Sigmoid colon (tissue), 4 donors: ENCODE measurements around the gene PKDCC.

Source experiments
- POLR2A ChIP-seq, 2 donors: fragments of 450-650 bp; IDR thresholded peaks; one replicate each; pipeline ENCODE4 v1.6.1; 2016; ENCODE audit warnings: antibody characterized with exemption in 2 of 2, mild to moderate bottlenecking in 2 of 2, moderate library complexity in 2 of 2
- POLR2AphosphoS5 ChIP-seq, 4 donors: sonication (generic); formaldehyde crosslinking; IDR thresholded peaks; one replicate each; pipeline ENCODE4 v1.6.1; 2017; ENCODE audit warnings: antibody characterized with exemption in 4 of 4
- TF ChIP-seq, protein P1 (sequence below), 4 experiments: fragments of 450-650 bp in 3 of 4; fragments of 200-600 bp in 1 of 4; IDR thresholded peaks; one replicate each; pipeline ENCODE4 v1.5.1; 2016 to 2019; ENCODE audit warnings: antibody characterized with exemption in 4 of 4, mild to moderate bottlenecking in 3 of 4, moderate library complexity in 2 of 4

DNA sequence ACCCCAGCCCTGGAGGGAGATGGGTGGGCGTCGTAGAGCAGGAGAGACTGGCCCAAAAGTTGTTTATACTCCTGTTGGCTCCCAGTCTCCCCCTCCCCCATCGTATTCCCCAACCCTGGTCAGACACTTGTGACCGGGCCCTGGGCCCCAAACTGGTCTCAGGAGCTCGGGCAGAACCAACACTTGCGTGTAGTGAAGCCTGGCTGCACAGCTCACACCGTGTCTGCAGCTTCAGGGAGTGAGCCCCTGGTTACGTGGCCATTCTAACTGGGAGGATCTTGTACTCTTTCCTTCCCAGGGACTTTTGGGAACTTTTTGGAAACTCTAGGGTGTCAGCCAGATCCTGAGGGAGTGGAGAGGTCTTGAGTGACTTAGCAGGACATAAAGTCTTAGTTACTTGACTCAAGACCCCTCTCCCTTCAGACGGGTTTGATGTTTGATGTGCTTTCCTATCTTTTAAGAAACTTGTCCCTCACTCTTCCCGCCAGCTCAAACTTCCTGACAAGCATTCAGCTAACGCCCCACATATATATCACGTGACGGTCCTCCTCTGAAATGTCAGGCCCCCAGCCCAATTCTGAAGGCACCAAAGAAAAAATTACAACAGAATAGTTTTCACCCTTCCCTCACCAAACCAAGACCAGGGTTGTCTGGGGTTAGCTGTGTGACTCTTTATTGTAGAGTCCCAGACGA, 2.3 kb downstream of the PKDCC start:
- TF ChIP-seq POLR2A (IDR thresholded peaks at IDR 0.05) (peak in 1 of 2 donors; percentile 33), POLR2AphosphoS5 (IDR thresholded peaks at IDR 0.05) (peak; percentile 9 to 64 (median 38))
- TF ChIP-seq, protein P1, sequence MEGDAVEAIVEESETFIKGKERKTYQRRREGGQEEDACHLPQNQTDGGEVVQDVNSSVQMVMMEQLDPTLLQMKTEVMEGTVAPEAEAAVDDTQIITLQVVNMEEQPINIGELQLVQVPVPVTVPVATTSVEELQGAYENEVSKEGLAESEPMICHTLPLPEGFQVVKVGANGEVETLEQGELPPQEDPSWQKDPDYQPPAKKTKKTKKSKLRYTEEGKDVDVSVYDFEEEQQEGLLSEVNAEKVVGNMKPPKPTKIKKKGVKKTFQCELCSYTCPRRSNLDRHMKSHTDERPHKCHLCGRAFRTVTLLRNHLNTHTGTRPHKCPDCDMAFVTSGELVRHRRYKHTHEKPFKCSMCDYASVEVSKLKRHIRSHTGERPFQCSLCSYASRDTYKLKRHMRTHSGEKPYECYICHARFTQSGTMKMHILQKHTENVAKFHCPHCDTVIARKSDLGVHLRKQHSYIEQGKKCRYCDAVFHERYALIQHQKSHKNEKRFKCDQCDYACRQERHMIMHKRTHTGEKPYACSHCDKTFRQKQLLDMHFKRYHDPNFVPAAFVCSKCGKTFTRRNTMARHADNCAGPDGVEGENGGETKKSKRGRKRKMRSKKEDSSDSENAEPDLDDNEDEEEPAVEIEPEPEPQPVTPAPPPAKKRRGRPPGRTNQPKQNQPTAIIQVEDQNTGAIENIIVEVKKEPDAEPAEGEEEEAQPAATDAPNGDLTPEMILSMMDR (IDR thresholded peaks at IDR 0.05) = no peak
